Measurements from ENCODE around the gene TCHP. TPM values are rescaled to one million over a fixed set of nuclear protein-coding genes. Genes with fewer than 3 reads are reported as not detected.
A peak's percentile ranks its signal among the peaks of the same experiment; 100 is the strongest.
"Not testable (repeated sequence)": the region's sequence is repeated elsewhere in the genome, so short reads cannot be mapped to it uniquely, and the experiment has no call there.

The TCHP gene, protein sequence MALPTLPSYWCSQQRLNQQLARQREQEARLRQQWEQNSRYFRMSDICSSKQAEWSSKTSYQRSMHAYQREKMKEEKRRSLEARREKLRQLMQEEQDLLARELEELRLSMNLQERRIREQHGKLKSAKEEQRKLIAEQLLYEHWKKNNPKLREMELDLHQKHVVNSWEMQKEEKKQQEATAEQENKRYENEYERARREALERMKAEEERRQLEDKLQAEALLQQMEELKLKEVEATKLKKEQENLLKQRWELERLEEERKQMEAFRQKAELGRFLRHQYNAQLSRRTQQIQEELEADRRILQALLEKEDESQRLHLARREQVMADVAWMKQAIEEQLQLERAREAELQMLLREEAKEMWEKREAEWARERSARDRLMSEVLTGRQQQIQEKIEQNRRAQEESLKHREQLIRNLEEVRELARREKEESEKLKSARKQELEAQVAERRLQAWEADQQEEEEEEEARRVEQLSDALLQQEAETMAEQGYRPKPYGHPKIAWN
- 27.7 TPM for polyA plus RNA-seq
- long read RNA-seq, donor 1, partial matches to known transcripts, result 0 of 5 reads
- long read RNA-seq, donor 1, other reads (novel, unspliced or antisense), result 0 of 5 reads
- long read RNA-seq, donor 2, partial matches to known transcripts, result 0 of 2 reads
- long read RNA-seq, donor 2, other reads (novel, unspliced or antisense), result 0 of 2 reads
- long read RNA-seq, donor 3, result 0 reads
- long read RNA-seq, donor 4, result 0 reads
- long read RNA-seq, donor 5, partial matches to known transcripts, result 0 of 3 reads
- long read RNA-seq, donor 5, other reads (novel, unspliced or antisense), result 0 of 3 reads
- long read RNA-seq, donor 6, result 0 reads
- long read RNA-seq, donor 7, partial matches to known transcripts, result 0 of 2 reads
- long read RNA-seq, donor 7, other reads (novel, unspliced or antisense), result 0 of 2 reads
- long read RNA-seq, donor 8, partial matches to known transcripts, result 15 of 16 reads
- long read RNA-seq, donor 8, other reads (novel, unspliced or antisense), result 0 of 16 reads
- long read RNA-seq, donor 9, partial matches to known transcripts, result 0 of 4 reads
- long read RNA-seq, donor 9, other reads (novel, unspliced or antisense), result 0 of 4 reads
- long read RNA-seq, donor 10, partial matches to known transcripts, result 9 of 18 reads
- long read RNA-seq, donor 10, other reads (novel, unspliced or antisense), result 8 of 18 reads
- long read RNA-seq, donor 11, partial matches to known transcripts, result 0 of 2 reads
- long read RNA-seq, donor 11, other reads (novel, unspliced or antisense), result 0 of 2 reads

DNA sequence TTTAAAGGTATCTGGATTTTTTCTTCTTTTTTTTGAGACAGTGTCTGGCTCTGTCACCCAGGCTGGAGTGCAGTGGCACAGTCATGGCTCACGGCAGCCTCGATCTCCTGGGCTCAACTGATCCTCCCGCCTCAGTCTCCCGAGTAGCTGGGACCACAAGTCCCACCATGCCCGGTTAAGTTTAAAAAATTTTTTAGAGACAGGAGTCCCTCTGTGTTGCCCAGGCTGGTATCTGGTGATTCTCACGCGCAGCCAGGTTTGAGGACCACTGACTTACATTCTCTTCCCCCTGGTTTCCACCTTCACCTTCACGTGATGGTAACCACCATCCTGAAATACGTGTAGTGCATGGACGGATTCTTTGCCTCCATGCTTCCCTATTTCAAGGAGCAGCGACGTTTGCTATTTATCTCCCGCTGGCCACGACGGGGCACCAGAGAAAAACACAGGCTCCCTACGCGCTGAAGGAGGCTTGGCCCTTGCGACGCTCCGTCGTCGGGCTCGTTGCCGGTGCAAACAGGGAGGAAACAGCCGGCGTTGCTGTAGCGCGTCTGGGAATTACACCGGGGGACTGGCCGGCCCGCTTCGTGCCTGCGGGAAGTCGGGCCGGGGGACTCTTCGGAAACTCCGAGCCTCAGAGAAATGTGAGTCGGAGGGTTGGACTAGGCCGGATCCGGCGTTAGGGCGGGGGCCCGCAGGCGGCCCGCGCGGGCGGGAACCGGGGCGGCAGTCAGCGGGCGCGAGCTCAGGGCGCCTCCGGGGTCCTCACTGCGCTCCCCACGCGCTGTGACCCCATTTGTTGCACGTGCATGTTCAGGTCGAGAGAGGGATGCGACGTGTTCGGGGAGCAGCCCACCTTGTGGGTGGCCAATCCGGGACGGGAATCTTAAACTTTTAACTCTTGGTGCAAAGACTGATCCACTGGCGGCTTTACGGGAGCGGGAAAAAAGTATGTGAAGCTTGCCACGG, at the start of gene TCHP:
Gene TCHP (plus strand): TSS at position 492 of the 969 bp plus-strand sequence. CDS start 2,753 bp downstream, outside the sequence.
- peak within 1 kb of the TSS; percentile 75 for H3K27ac ChIP-seq (ENCODE audit: low read length)
- no peaks in the 10 kb centered on the region for H3K27me3 ChIP-seq (ENCODE audit: control insufficient read depth, insufficient read depth, low read length)
- DNase-seq, result peak; percentile 85 to 92
- no peaks in the 10 kb centered on the region for H3K9me3 ChIP-seq (ENCODE audit: control insufficient read depth, low read depth, low read length)
- peak within 1 kb of the TSS; percentile 69 for H3K4me3 ChIP-seq (ENCODE audit: low read length)
- H3K4me1 ChIP-seq (ENCODE audit: control insufficient read depth, insufficient read depth, low read length), result peaks cover 20% of the 10 kb centered on the region
- WGBS (ENCODE audit: insufficient coverage, low lambda C conversion rate), result no CpG with 5 or more reads among the region's 69 CpGs
- peaks cover 24% of the 10 kb centered on the region for H3K36me3 ChIP-seq (ENCODE audit: control insufficient read depth, insufficient read depth, low read length)

DNA sequence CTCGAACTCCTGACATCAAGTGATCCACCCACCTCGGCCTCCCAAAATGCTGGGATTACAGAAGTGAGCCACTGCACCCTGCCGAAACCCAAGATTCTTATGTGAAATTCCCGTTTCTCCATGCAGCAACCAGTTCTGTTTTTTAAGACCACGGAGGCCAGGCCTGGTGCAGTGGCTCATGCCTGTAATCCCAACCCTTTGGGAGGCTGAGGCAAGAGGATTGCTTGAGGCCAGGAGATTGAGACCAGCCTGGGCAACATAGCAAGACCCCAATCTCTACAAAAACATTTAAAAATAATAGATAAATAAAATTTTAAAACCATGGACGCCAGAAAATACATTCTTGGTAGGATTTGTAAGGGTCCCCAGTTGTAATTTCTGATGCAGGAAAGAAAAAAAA, 49.6 kb upstream of the TCHP start:
- H3K36me3 ChIP-seq (ENCODE audit: control insufficient read depth, insufficient read depth, low read length), result peaks cover 21% of the 10 kb centered on the region
- not testable (repeated sequence) for H3K4me3 ChIP-seq (ENCODE audit: low read length); DNase-seq; H3K27ac ChIP-seq (ENCODE audit: low read length); H3K27me3 ChIP-seq (ENCODE audit: control insufficient read depth, insufficient read depth, low read length); H3K9me3 ChIP-seq (ENCODE audit: control insufficient read depth, low read depth, low read length); H3K4me1 ChIP-seq (ENCODE audit: control insufficient read depth, insufficient read depth, low read length)
- WGBS (ENCODE audit: insufficient coverage, low lambda C conversion rate), result 100% methylated on average over 2 of the region's 6 CpGs

DNA sequence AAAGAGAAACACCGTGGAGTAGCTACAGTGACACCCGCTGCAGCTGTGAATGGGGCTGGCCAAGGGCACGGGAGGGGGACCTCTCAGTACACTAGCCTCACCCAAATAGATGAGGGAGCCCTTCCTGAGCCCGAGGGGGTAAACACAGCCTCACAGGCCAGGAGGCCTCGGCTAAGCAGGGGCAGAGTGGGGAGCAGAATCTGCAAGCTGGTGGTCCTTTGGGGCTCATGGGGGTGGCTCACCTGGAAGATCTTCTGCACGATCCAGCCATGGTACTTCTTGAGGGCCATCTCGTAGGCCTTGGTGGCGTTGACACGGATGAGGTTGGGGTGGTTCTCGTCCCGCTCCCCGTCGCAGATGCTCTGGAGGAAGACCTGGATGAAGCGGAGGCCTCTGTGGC, 44.7 kb upstream of the TCHP start:
- no peak for DNase-seq
- Histone ChIP-seq H3K27ac (ENCODE audit: low read length) (no peak overlapping the region), H3K4me1 (ENCODE audit: control insufficient read depth, insufficient read depth, low read length) (no peaks in the 10 kb centered on the region), H3K27me3 (ENCODE audit: control insufficient read depth, insufficient read depth, low read length) (no peaks in the 10 kb centered on the region), H3K9me3 (ENCODE audit: control insufficient read depth, low read depth, low read length) (no peaks in the 10 kb centered on the region), H3K4me3 (ENCODE audit: low read length) (no peak overlapping the region), H3K36me3 (ENCODE audit: control insufficient read depth, insufficient read depth, low read length) (peaks cover 51% of the 10 kb centered on the region)
- no CpG with 5 or more reads among the region's 14 CpGs for WGBS (ENCODE audit: insufficient coverage, low lambda C conversion rate)

DNA sequence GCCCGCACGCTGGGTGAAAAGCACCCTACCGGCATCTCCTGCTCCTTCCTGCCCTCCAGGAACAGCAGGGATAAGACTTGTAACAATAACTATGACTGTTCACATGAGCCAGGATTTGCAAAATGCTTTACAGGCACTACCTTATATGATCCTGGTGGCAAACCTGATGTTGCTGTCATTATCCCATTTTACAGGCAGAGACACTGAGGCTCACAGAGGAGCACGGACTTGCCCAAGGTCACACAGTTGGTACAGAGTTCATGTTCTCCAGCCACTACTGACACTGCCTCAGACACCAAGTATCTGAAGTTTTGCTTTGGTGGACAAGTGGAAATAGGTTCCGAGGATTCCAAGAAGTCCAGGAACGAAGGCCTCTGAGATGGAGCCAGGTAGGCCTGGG, 42.4 kb upstream of the TCHP start:
- no peak overlapping the region for H3K27ac ChIP-seq (ENCODE audit: low read length)
- peaks cover 19% of the 10 kb centered on the region for H3K4me1 ChIP-seq (ENCODE audit: control insufficient read depth, insufficient read depth, low read length)
- H3K27me3 ChIP-seq (ENCODE audit: control insufficient read depth, insufficient read depth, low read length), result no peaks in the 10 kb centered on the region
- no CpG with 5 or more reads among the region's 6 CpGs for WGBS (ENCODE audit: insufficient coverage, low lambda C conversion rate)
- H3K9me3 ChIP-seq (ENCODE audit: control insufficient read depth, low read depth, low read length), result no peaks in the 10 kb centered on the region
- no peak for DNase-seq
- peaks cover 46% of the 10 kb centered on the region for H3K36me3 ChIP-seq (ENCODE audit: control insufficient read depth, insufficient read depth, low read length)
- H3K4me3 ChIP-seq (ENCODE audit: low read length), result no peak overlapping the region

DNA sequence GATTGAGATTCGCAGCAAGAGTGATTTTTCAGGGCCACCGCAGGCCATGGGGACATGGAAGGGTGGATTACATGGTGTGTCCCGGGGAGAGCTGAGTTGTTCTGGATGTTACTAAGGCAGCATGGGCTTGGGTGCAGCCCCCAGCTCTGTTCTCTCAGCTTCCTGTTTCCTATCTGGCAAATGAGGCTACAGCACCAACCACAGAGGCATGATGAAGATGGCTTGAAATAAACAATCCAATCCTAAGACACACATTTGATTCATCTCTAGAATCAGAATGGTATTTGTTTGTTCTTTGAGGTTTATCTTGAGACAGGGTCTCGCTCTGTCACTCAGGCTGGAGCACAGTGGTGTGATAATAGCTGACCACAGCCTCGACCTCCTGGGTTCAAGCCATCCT, 41.3 kb upstream of the TCHP start:
- no CpG with 5 or more reads among the region's 5 CpGs for WGBS (ENCODE audit: insufficient coverage, low lambda C conversion rate)
- H3K4me1 ChIP-seq (ENCODE audit: control insufficient read depth, insufficient read depth, low read length), result peaks cover 26% of the 10 kb centered on the region
- no peaks in the 10 kb centered on the region for H3K27me3 ChIP-seq (ENCODE audit: control insufficient read depth, insufficient read depth, low read length)
- DNase-seq, result no peak
- H3K9me3 ChIP-seq (ENCODE audit: control insufficient read depth, low read depth, low read length), result no peaks in the 10 kb centered on the region
- H3K36me3 ChIP-seq (ENCODE audit: control insufficient read depth, insufficient read depth, low read length), result peaks cover 43% of the 10 kb centered on the region
- no peak overlapping the region for H3K4me3 ChIP-seq (ENCODE audit: low read length)
- no peak overlapping the region for H3K27ac ChIP-seq (ENCODE audit: low read length)

DNA sequence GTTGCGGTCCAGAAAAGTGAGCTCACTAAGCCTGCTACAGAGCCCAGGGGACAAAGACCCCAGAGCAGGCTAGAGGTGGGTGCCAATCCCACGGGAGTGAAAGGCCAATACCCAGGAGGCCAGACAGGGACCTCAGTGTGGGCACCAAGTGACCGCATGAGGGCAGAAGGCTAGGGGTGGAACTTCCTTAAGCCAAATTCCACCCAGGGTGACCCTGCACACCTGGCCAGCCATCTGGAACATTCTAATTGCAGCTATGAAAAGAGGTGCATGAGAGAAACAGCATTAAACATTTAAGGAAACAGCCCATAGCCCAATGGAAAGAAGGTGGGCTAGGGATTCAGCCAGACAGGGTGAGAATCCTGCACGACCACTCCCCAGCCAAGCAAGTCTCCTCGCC, 39.1 kb upstream of the TCHP start:
- DNase-seq, result no peak
- Histone ChIP-seq H3K4me3 (ENCODE audit: low read length) (no peak overlapping the region), H3K4me1 (ENCODE audit: control insufficient read depth, insufficient read depth, low read length) (peaks cover 39% of the 10 kb centered on the region), H3K27me3 (ENCODE audit: control insufficient read depth, insufficient read depth, low read length) (no peaks in the 10 kb centered on the region), H3K36me3 (ENCODE audit: control insufficient read depth, insufficient read depth, low read length) (peaks cover 26% of the 10 kb centered on the region), H3K27ac (ENCODE audit: low read length) (peak overlapping the region; percentile 42), H3K9me3 (ENCODE audit: control insufficient read depth, low read depth, low read length) (no peaks in the 10 kb centered on the region)
- no CpG with 5 or more reads among the region's 5 CpGs for WGBS (ENCODE audit: insufficient coverage, low lambda C conversion rate)

DNA sequence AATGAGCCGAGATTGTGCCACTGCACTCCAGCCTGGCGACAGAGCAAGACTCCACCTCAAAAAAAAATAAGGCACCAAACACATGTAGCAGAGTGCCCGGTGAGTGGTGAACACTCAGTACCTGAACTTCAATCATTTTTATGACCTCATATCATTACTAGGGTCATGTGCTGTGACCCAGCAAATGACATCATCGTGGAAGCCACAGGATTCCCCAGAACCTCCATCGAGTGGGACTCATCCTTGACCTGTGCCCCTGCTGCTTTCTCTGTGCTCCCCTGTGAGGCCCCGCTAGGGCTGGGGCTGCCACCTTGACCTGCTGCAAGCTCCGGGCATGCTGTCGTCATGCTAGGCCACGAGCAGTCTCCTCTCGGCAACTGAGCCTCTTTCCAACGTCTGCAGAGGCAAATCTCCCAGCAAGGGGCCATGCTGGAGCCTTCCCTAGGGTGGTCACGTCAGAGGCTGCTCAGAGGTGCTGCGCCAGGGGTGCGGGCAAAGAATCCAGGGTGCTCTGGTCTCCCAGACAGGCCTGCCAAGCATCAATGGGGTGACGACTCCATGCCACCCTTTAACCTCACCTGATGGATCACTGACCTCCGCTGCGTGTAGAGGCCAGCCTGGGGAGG, 38.3 kb upstream of the TCHP start:
- H3K4me1 ChIP-seq (ENCODE audit: control insufficient read depth, insufficient read depth, low read length), result peaks cover 39% of the 10 kb centered on the region
- H3K27ac ChIP-seq (ENCODE audit: low read length), result peak overlapping the region; percentile 65
- no CpG with 5 or more reads among the region's 17 CpGs for WGBS (ENCODE audit: insufficient coverage, low lambda C conversion rate)
- H3K4me3 ChIP-seq (ENCODE audit: low read length), result no peak overlapping the region
- no peaks in the 10 kb centered on the region for H3K27me3 ChIP-seq (ENCODE audit: control insufficient read depth, insufficient read depth, low read length)
- peak; percentile 80 to 89 for DNase-seq
- peaks cover 19% of the 10 kb centered on the region for H3K36me3 ChIP-seq (ENCODE audit: control insufficient read depth, insufficient read depth, low read length)
- no peaks in the 10 kb centered on the region for H3K9me3 ChIP-seq (ENCODE audit: control insufficient read depth, low read depth, low read length)

DNA sequence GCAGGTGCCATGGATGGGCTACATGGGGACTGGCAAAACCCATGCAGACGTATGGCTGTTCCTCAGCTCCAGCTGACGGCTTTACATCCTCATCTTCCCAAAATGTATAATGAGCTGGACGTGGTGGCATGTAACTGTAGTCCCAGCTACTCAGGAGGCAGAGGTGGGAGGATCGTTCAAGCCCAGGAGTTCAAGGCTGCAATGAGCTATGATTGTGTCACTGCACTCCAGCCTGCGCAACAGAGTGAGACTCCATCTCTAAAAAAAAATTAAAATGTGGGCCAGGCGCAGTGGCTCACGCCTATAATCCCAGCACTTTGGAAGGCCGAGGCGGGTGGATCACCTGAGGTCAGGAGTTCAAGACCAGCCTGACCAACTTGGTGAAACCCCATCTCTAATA, 37.6 kb upstream of the TCHP start:
- peak overlapping the region; percentile 65 for H3K27ac ChIP-seq (ENCODE audit: low read length)
- WGBS (ENCODE audit: insufficient coverage, low lambda C conversion rate), result no CpG with 5 or more reads among the region's 9 CpGs
- not testable (repeated sequence) for H3K4me3 ChIP-seq (ENCODE audit: low read length); H3K9me3 ChIP-seq (ENCODE audit: control insufficient read depth, low read depth, low read length); DNase-seq; H3K27me3 ChIP-seq (ENCODE audit: control insufficient read depth, insufficient read depth, low read length)
- peaks cover 12% of the 10 kb centered on the region for H3K36me3 ChIP-seq (ENCODE audit: control insufficient read depth, insufficient read depth, low read length)
- H3K4me1 ChIP-seq (ENCODE audit: control insufficient read depth, insufficient read depth, low read length), result peaks cover 39% of the 10 kb centered on the region
